RWPE1 (cell line): ENCODE results near the gene CDK5RAP2.
"Not testable (repeated sequence)": the region's sequence is repeated elsewhere in the genome, so short reads cannot be mapped to it uniquely, and the experiment has no call there.

ENCODE experiments used
- CTCF ChIA-PET: fragments of 350-600 bp; sonication (Branson Sonifier 250); formaldehyde crosslinking; extraction: SDS; loops from one replicate; lab custom pipeline; 2021; lab: Yijun Ruan, JAX
- POLR2A ChIA-PET: fragments of 400-600 bp; formaldehyde crosslinking; extraction: SDS; loops from one replicate; lab custom pipeline; 2020; ENCODE audit warnings: antibody characterized with exemption; ENCODE audit not compliant: low non-redundant PET; lab: Yijun Ruan, JAX
- DNase-seq: peaks from one replicate; pipeline ENCODE4 v3.0.0; 2012; ENCODE audit warnings: low spot score
- H3K27ac ChIP-seq: fragments of 450-650 bp; 2 replicates; pipeline ENCODE4 v1.5.1; 2017
- CTCF ChIP-seq: fragments of 450-650 bp; conservative IDR thresholded peaks from 2 replicates; pipeline ENCODE4 v1.5.1; 2017; ENCODE audit warnings: low read depth, mild to moderate bottlenecking

The CDK5RAP2 gene

DNA sequence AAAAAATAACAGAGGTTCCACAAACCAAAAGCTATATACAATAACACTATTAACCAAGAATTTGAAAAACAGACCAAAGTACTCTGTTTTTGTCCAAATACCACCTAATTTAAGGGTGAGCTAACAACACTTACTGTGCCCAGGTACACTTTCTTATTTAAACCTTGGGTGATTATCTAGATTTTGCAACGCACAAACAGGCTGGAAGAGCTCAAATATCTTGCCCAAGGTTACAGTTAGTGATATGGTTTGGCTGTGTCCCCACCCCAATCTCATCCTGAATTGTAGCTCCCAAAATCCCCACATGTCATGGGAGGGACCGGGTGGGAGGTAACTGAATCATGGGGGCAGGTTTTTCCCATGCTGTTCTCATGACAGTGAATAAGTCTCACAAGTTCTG lies 58.9 kb downstream of the CDK5RAP2 start:
- DNase-seq: no peak
- H3K27ac ChIP-seq: no peak overlapping the region
- TF ChIP-seq CTCF: no peak
- ChIA-PET POLR2A (no interaction called here), CTCF (interaction anchor here (0.5 to 0.6 kb wide), 2 partner anchors 13 to 121 kb away, joined by 3 read pairs; no protein-coding TSS in a partner anchor)

DNA sequence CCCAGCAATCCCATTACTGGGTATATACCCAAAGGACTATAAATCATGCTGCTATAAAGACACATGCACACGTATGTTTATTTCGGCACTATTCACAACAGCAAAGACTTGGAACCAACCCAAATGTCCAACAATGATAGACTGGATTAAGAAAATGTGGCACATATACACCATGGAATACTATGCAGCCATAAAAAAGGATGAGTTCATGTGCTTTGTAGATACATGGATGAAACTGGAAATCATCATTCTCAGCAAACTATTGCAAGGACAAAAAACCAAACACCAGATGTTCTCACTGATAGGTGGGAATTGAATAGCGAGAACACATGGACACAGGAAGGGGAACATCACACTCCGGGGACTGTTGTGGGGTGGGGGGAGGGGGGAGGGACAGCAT lies 64.0 kb downstream of the CDK5RAP2 start:
- POLR2A ChIA-PET: not testable (repeated sequence)

GRCh38 chr9:120515481-120515880 lies 64.5 kb downstream of the CDK5RAP2 start:
- CTCF ChIA-PET, DNase-seq, POLR2A ChIA-PET, H3K27ac ChIP-seq: not testable (repeated sequence)

More for the DNA sequence above, 64.0 kb downstream of the CDK5RAP2 start:
- H3K27ac ChIP-seq, CTCF ChIA-PET, DNase-seq: not testable (repeated sequence)

- ChIA-PET POLR2A (no interaction called here), CTCF (no interaction called here)
- DNase-seq: no peak
- TF ChIP-seq CTCF: no peak
- H3K27ac ChIP-seq: no peak overlapping the region
These were observed 65.6 kb downstream of the CDK5RAP2 start for GRCh38 chr9:120514405-120514804.

GRCh38 chr9:120513825-120514396 lies 66.1 kb downstream of the CDK5RAP2 start:
- H3K27ac ChIP-seq: no peak overlapping the region
- ChIA-PET CTCF (interaction anchor here (0.5 kb wide), 1 partner anchor 1561 kb away, joined by 3 read pairs; no protein-coding TSS in a partner anchor), POLR2A (no interaction called here)
- no peak for TF ChIP-seq CTCF
- DNase-seq: no peak

- TF ChIP-seq CTCF: no peak
- ChIA-PET POLR2A (interaction anchor here (0.5 kb wide), 1 partner anchor 25 kb away, joined by 9 read pairs; no protein-coding TSS in a partner anchor), CTCF (interaction anchor here (0.6 to 1.0 kb wide), 3 partner anchors 24 to 244 kb away, joined by 3 to 6 read pairs (median 3); no protein-coding TSS in a partner anchor)
- H3K27ac ChIP-seq: no peak overlapping the region
- no peak for DNase-seq
These were observed 69.2 kb downstream of the CDK5RAP2 start for GRCh38 chr9:120510816-120511215.

DNA sequence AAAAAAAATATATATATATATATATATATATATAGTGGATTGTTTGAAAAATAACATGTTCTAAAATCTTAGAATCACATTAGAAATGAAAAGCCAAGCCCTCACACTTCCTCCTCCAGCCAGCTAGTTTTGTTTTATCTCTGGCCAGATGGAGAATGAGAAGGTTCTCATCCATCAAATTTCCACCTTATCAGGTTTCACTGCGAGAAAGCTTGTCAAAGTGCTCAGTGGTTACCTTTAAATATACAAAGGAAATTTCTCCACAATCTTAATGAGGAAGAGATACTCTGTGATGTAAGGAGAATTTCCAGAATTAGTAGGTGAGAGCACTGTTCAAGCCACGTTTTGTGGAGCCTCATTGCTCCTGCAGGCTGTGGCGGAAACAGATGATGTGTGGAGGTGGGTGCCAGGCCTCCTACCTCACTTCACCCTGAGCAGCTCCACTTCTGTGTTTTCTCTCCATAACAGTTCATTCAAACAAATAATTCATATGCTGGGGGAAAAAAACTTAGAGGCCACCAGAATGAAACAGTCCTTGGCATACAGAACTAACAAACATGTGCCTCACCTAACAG lies 71.9 kb downstream of the CDK5RAP2 start:
- H3K27ac ChIP-seq: no peak overlapping the region
- no peak for DNase-seq
- ChIA-PET CTCF (interaction anchor here (0.6 to 1.4 kb wide), 2 partner anchors 13 to 30 kb away, joined by 3 read pairs; no protein-coding TSS in a partner anchor), POLR2A (no interaction called here)
- no peak for TF ChIP-seq CTCF
